MM.1S (cell line): Measurements from ENCODE around the gene TLE3.

Experiments
- EZH2 ChIP-seq: fragments of 300-600 bp; sonication (generic); optimal IDR thresholded peaks from 2 replicates; pipeline ENCODE3; 2017; ENCODE audit warnings: low read depth, mild to moderate bottlenecking, antibody characterized with exemption, low read length, mixed read lengths
- EZH2phosphoT487 ChIP-seq: fragments of 300-600 bp; sonication (generic); IDR thresholded peaks from 2 replicates; pipeline ENCODE4 v1.6.1; 2018; ENCODE audit warnings: antibody characterized with exemption, low read length
- TF ChIP-seq, protein P1 (sequence below): fragments of 300-600 bp; sonication (generic); IDR thresholded peaks from 2 replicates; pipeline ENCODE4 v1.5.1; 2016; ENCODE audit warnings: antibody characterized with exemption, low read length, mixed read lengths

DNA sequence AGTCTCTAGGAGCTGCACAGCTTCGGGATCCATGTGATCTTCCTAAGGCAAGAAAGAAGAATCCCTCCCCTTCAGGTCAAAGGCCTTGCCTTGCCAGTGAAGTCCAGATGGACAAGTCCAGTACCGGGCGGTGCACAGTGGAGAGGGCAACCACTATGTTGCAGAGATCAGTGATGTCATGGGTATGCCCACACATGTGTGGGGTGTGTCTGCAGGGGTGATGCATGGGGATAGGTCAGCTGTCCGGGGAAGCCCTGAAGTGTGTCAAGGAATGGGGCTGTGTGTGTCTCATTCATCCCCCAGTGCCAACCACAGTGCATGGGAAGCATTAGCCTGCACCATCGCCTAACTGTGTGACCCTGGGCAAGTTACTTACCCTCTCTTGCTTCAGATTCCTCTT, 66.5 kb downstream of the TLE3 start:
- TF ChIP-seq, protein P1, sequence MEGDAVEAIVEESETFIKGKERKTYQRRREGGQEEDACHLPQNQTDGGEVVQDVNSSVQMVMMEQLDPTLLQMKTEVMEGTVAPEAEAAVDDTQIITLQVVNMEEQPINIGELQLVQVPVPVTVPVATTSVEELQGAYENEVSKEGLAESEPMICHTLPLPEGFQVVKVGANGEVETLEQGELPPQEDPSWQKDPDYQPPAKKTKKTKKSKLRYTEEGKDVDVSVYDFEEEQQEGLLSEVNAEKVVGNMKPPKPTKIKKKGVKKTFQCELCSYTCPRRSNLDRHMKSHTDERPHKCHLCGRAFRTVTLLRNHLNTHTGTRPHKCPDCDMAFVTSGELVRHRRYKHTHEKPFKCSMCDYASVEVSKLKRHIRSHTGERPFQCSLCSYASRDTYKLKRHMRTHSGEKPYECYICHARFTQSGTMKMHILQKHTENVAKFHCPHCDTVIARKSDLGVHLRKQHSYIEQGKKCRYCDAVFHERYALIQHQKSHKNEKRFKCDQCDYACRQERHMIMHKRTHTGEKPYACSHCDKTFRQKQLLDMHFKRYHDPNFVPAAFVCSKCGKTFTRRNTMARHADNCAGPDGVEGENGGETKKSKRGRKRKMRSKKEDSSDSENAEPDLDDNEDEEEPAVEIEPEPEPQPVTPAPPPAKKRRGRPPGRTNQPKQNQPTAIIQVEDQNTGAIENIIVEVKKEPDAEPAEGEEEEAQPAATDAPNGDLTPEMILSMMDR = no peak
- TF ChIP-seq EZH2 (no peak), EZH2phosphoT487 (no peak)
